GM12878 (cell line): ENCODE measurements around the gene RESP18. TPM values are rescaled to one million over a fixed set of nuclear protein-coding genes. Genes with fewer than 3 reads are reported as not detected.
A peak's percentile ranks its signal among the peaks of the same experiment; 100 is the strongest.

Experiments used
- ATAC-seq: fragments of 200-7000 bp; cut with Tn5 transposase; 3 replicates; pipeline ENCODE4 v1.9.1; 2020; ENCODE audit warnings: mild to moderate bottlenecking, moderate library complexity
- BruUV-seq: library from RNA; stranded (reverse); fragments of 400-500 nt; replicated peaks from 2 replicates; lab custom pipeline; 2021; lab: Mats Ljungman, UMichigan
- CTCF ChIA-PET: fragments of 300-600 bp; sonication (Branson Sonifier 250); formaldehyde crosslinking; extraction: SDS; loops from one replicate; lab custom pipeline; 2021; ENCODE audit warnings: inconsistent platforms; lab: Yijun Ruan, JAX
- POLR2A ChIA-PET: fragments of 350-600 bp; formaldehyde crosslinking; extraction: SDS; loops from one replicate; lab custom pipeline; 2021; ENCODE audit warnings: inconsistent platforms; lab: Charles Lee
- RAD21 ChIA-PET: fragments of 300-600 bp; sonication (Branson Sonifier 250); formaldehyde crosslinking; loops from one replicate; lab custom pipeline; 2023; ENCODE audit warnings: antibody characterized with exemption; ENCODE audit not compliant: unreplicated experiment; lab: Charles Lee
- SMC1A ChIA-PET: fragments of 300-600 bp; sonication (Branson Sonifier 250); formaldehyde crosslinking; loops from one replicate; lab custom pipeline; 2023; ENCODE audit not compliant: unreplicated experiment, uncharacterized antibody; lab: Charles Lee
- DNase-seq: peaks from one replicate; pipeline ENCODE4 v3.0.0-alpha.2; 2011; ENCODE audit warnings: low read depth, low spot score
- FAIRE-seq: peaks from 3 replicates; lab custom pipeline; 2011; peaks lifted over from hg19 to GRCh38; lab: Jason Lieb, UNC
- H2AFZ ChIP-seq: 2 replicates; pipeline ENCODE4 v1.6.0; 2011; ENCODE audit warnings: low read depth, low read length, control low read depth; ENCODE audit not compliant: control insufficient read depth
- H3K27ac ChIP-seq: 2 replicates; pipeline ENCODE4 v1.5.1; 2011; ENCODE audit warnings: control low read depth; ENCODE audit not compliant: control insufficient read depth, insufficient read depth
- H3K27me3 ChIP-seq, 2 experiments: replicated peaks in 1 of 2; 2 replicates each; pipeline versions ENCODE4 v1.6.0 to v1.6.1; 2011; ENCODE audit warnings: low read length in 1 of 2; ENCODE audit not compliant: control insufficient read depth in 2 of 2, insufficient read depth in 2 of 2
- H3K36me3 ChIP-seq, 2 experiments: 2 replicates each; pipeline ENCODE4 v1.5.1; 2011; ENCODE audit warnings: low read length in 1 of 2; ENCODE audit not compliant: control insufficient read depth in 2 of 2, insufficient read depth in 2 of 2
- H3K4me1 ChIP-seq: 2 replicates; pipeline ENCODE4 v1.6.1; 2011; ENCODE audit warnings: mild to moderate bottlenecking, low read length, moderate library complexity, mixed read lengths; ENCODE audit not compliant: control insufficient read depth, insufficient read depth
- H3K4me2 ChIP-seq: 2 replicates; pipeline ENCODE4 v1.6.0; 2011; ENCODE audit warnings: control low read depth; ENCODE audit not compliant: control insufficient read depth, insufficient read depth
- H3K4me3 ChIP-seq: fragments of 200-600 bp; sonication (generic); 2 replicates; pipeline ENCODE4 v1.5.1; 2016
- H3K79me2 ChIP-seq: 2 replicates; pipeline ENCODE4 v1.6.0; 2011; ENCODE audit warnings: low read length; ENCODE audit not compliant: control insufficient read depth, insufficient read depth
- H3K9ac ChIP-seq: 2 replicates; pipeline ENCODE4 v1.8.0; 2011; ENCODE audit warnings: low read length, control low read depth, mixed read lengths; ENCODE audit not compliant: control insufficient read depth, insufficient read depth
- H3K9me3 ChIP-seq: replicated peaks from 3 replicates; pipeline ENCODE4 v1.5.1; 2011; ENCODE audit warnings: mild to moderate bottlenecking, low read length; ENCODE audit not compliant: control insufficient read depth, insufficient read depth
- H4K20me1 ChIP-seq: 2 replicates; pipeline ENCODE4 v1.6.0; 2011; ENCODE audit not compliant: control insufficient read depth, insufficient read depth
- EED ChIP-seq: sonication (generic); IDR thresholded peaks from 2 replicates; pipeline ENCODE4 v1.6.1; 2016; ENCODE audit warnings: antibody characterized with exemption, low read depth
- EZH2 ChIP-seq: IDR thresholded peaks from 2 replicates; pipeline ENCODE4 v1.6.1; 2012; ENCODE audit warnings: low read depth, mild to moderate bottlenecking, control low read depth, inconsistent platforms, low read length, borderline replicate concordance; ENCODE audit not compliant: control insufficient read depth
- HCFC1 ChIP-seq: fragments of 150-350 bp; IDR thresholded peaks from 2 replicates; pipeline ENCODE4 v1.6.1; 2014; ENCODE audit warnings: low read length
- JUND ChIP-seq: IDR thresholded peaks from 2 replicates; pipeline ENCODE4 v1.6.1; 2012; ENCODE audit warnings: low read depth, mild to moderate bottlenecking, low read length, improper control_type of control experiment, moderate library complexity
- NFYB ChIP-seq: IDR thresholded peaks from 2 replicates; pipeline ENCODE4 v1.6.1; 2011; ENCODE audit warnings: low read depth, mild to moderate bottlenecking, low read length, improper control_type of control experiment, moderate library complexity; ENCODE audit not compliant: insufficient read depth
- NR2C1 ChIP-seq: fragments of 450-650 bp; IDR thresholded peaks from 2 replicates; pipeline ENCODE4 v1.6.1; 2017; ENCODE audit warnings: antibody characterized with exemption, mild to moderate bottlenecking, moderate library complexity
- RAD21 ChIP-seq: IDR thresholded peaks from 2 replicates; pipeline ENCODE4 v1.6.1; 2011; ENCODE audit warnings: mild to moderate bottlenecking, low read depth, low read length, moderate library complexity; ENCODE audit not compliant: insufficient read depth
- SMARCA5 ChIP-seq: fragments of 450-650 bp; IDR thresholded peaks from 2 replicates; pipeline ENCODE4 v1.6.1; 2017; ENCODE audit warnings: mild to moderate bottlenecking
- WGBS: methylation state at CpG from one replicate; pipeline ENCODE4 v1.1.6; 2016; ENCODE audit warnings: low lambda C conversion rate; ENCODE audit not compliant: insufficient replicate concordance, insufficient coverage; ENCODE audit errors: missing lambda C conversion rate; 5-methylcytosine and 5-hydroxymethylcytosine counted together
- in situ Hi-C: fragments of 300-500 bp; cut with MboI; formaldehyde crosslinking; loops from 9 replicates; pipeline ENCODE4 v1.14.3; 2018; ENCODE audit warnings: mixed read lengths
- intact Hi-C: fragments of 100-400 bp; cut with micrococcal nuclease; formaldehyde crosslinking; loops from one replicate; pipeline ENCODE4 v1.14.2; 2022; ENCODE audit not compliant: unreplicated experiment
- polyA plus RNA-seq, 11 experiments: library from polyadenylated mRNA; depleted of rRNA in 4 of 11; unstranded in 6 of 11; stranded (reverse) in 5 of 11; fragments of >200 nt; fragmentation: Nextera tagmentation in 4 of 11; fragmentation: Illumina TruSeq in 1 of 11; extraction: Ambion mirVana in 4 of 11; extraction: Trizol in 1 of 11; gene quantifications; 1 replicate in 1 of 11; 2 replicates in 10 of 11; pipeline versions ENCODE4 v1.2.1 to v1.2.3, GENCODE V29; 2011 to 2016; ENCODE audit warnings: inconsistent platforms in 2 of 11, missing spikeins in 2 of 11, low read depth in 1 of 11
- total RNA-seq, 4 experiments: library from RNA; depleted of rRNA in 3 of 4; stranded (reverse); fragments of >200 nt in 3 of 4; fragmentation: Illumina TruSeq in 1 of 4; extraction: Trizol in 1 of 4; gene quantifications; 2 replicates each; pipeline versions ENCODE4 v1.2.1 to v1.2.3, GENCODE V29; 2013 to 2021
- TF ChIP-seq, protein P1 (sequence below): IDR thresholded peaks from 2 replicates; pipeline ENCODE4 v1.6.1; 2011; ENCODE audit warnings: borderline replicate concordance, low read depth, mild to moderate bottlenecking, moderate library complexity, mixed read lengths, low read length; ENCODE audit not compliant: insufficient read depth; ENCODE audit errors: extremely low read length
- TF ChIP-seq, protein P2 (sequence below): fragments of 450-650 bp; IDR thresholded peaks from 2 replicates; pipeline ENCODE4 v1.6.1; 2017; ENCODE audit warnings: mild to moderate bottlenecking, moderate library complexity

RESP18 gene
- total and polyA plus RNA-seq, 10 of the 15 experiments (the other 5 are each of a cell fraction or from before 2014, with no cell fraction given) = not detected

DNA sequence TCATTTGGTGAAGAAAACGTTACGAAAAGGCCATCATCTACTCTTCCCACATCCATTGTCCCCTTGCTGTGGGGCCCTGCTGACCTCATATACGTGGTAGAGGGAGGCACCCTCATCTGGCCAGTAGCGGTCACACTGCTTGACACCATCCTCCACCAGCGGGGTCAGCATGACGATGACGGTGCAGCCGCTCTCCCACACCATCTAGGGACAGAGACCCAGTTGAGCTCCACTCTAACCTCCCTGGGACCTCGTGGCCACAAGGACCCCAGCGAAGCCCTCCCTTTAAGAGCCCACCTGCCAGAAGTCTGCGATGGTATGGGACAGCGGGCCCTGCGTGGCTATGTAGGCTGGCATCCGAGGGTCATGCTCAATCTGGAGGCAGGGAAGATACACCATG, 36.4 kb downstream of the RESP18 start (continued):
- TF ChIP-seq, protein P1, sequence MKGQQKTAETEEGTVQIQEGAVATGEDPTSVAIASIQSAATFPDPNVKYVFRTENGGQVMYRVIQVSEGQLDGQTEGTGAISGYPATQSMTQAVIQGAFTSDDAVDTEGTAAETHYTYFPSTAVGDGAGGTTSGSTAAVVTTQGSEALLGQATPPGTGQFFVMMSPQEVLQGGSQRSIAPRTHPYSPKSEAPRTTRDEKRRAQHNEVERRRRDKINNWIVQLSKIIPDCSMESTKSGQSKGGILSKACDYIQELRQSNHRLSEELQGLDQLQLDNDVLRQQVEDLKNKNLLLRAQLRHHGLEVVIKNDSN = no peak
- TF ChIP-seq EZH2 (no peak), NR2C1 (no peak), NFYB (no peak)

DNA sequence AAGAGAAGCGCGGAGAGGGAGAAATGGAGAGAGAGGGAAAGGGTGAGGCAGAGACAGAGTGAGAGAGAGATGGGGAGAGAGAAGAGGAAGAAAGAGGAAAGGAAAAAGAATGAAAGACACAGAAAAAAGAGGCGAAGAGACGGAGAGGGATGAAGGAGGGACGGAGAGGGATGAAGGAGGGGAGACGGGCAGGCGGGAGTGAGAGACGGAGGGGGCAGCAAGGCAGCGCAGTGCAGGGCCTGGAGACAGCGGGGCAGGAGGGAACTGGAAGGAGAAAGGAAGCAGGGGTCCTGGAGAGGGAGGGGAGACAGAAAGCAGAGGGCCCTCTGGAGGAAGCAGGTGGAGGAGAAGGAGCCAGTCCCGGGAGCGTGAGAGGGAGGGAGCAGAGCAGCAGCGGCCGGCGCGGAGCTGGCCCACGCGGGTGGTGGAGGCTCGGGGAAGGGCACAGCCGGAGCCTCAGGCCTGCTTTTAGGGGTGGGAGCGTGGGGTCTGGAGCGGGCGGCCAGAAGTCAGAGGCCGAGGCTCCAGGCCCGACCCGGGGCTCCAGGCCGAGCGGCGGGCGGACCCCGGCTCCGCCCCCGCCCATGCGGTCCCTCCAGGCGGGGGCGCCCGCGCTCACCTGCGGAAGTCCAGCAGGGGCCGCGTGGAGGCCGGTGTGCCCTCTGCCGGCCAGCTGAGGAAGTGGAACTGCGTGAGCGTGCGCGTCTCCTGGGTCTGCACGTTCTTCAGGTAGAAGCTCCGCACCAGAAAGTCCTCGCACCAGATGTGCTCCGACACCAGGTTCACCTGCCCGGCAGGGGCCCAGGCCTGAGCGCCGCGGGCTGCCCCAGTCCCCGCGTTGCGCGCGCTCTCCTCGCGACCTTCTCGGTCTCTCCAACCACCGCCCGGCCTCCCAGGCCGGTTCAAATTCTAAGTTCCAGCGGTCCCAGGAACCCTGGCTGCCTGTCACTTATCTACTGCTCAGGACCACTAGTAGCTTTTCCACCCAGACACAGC, 37.9 kb downstream of the RESP18 start:
- Histone ChIP-seq H3K4me2 (peak overlapping the region; percentile 94), H3K4me1 (peaks cover 8% of the 10 kb centered on the region), H3K4me3 (peak overlapping the region; percentile 59; the same call in 1 of the 2 replicates), H4K20me1 (no peaks in the 10 kb centered on the region), H3K79me2 (no peaks in the 10 kb centered on the region), H3K27me3 (peaks cover 0 to 6% of the 10 kb centered on the region in 2 experiments; a peak in 2 of 4 replicates), H3K27ac (no peak overlapping the region), H3K9ac (peak overlapping the region; percentile 68), H3K36me3 (no peaks in the 10 kb centered on the region), H3K9me3 (no peaks in the 10 kb centered on the region), H2AFZ (peak overlapping the region; percentile 93)
- FAIRE-seq (peak; percentile 93), DNase-seq (peak; percentile 60), ATAC-seq (peak; percentile 93)
- no TSS peak for BruUV-seq
- ChIA-PET POLR2A (interaction anchor here (0.5 to 3.7 kb wide), 16 partner anchors 10 to 157 kb away, joined by 3 to 50 read pairs (median 6); partner anchors contain the start of genes CNPPD1, DNAJB2, GLB1L and NHEJ1), CTCF (interaction anchor here (0.6 to 10.9 kb wide), 53 partner anchors 8 to 687 kb away, joined by 3 to 257 read pairs (median 5); partner anchors contain the start of genes ABCB6, ANKZF1, ATG9A and CNPPD1), SMC1A (interaction anchor here (0.6 to 6.0 kb wide), 20 partner anchors 15 to 140 kb away, joined by 3 to 96 read pairs (median 7); partner anchors contain the start of genes CNPPD1, DNAJB2, GLB1L and NHEJ1), RAD21 (interaction anchor here (0.5 to 6.5 kb wide), 21 partner anchors 16 to 939 kb away, joined by 3 to 78 read pairs (median 6); partner anchors contain the start of genes ANKZF1, ATG9A, CNPPD1 and DNAJB2)
- 12% methylated on average over 63 of the region's 67 CpGs for WGBS
- intact Hi-C loops = loop anchor here (1.0 to 5.0 kb wide), 5 partner anchors 15 to 237 kb away; partner anchors contain the start of genes ABCB6, CNPPD1, DNAJB2 and RETREG2
- in situ Hi-C loops = loop anchor here (5.0 kb wide), 2 partner anchors 137 to 237 kb away; no protein-coding TSS in a partner anchor
- TF ChIP-seq SMARCA5 = peak; percentile 100
- TF ChIP-seq, protein P2, sequence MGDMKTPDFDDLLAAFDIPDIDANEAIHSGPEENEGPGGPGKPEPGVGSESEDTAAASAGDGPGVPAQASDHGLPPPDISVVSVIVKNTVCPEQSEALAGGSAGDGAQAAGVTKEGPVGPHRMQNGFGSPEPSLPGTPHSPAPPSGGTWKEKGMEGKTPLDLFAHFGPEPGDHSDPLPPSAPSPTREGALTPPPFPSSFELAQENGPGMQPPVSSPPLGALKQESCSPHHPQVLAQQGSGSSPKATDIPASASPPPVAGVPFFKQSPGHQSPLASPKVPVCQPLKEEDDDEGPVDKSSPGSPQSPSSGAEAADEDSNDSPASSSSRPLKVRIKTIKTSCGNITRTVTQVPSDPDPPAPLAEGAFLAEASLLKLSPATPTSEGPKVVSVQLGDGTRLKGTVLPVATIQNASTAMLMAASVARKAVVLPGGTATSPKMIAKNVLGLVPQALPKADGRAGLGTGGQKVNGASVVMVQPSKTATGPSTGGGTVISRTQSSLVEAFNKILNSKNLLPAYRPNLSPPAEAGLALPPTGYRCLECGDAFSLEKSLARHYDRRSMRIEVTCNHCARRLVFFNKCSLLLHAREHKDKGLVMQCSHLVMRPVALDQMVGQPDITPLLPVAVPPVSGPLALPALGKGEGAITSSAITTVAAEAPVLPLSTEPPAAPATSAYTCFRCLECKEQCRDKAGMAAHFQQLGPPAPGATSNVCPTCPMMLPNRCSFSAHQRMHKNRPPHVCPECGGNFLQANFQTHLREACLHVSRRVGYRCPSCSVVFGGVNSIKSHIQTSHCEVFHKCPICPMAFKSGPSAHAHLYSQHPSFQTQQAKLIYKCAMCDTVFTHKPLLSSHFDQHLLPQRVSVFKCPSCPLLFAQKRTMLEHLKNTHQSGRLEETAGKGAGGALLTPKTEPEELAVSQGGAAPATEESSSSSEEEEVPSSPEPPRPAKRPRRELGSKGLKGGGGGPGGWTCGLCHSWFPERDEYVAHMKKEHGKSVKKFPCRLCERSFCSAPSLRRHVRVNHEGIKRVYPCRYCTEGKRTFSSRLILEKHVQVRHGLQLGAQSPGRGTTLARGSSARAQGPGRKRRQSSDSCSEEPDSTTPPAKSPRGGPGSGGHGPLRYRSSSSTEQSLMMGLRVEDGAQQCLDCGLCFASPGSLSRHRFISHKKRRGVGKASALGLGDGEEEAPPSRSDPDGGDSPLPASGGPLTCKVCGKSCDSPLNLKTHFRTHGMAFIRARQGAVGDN = peak; percentile 87
- 0 out of 2 replicates have a peak, but pooled peaks have one; percentile 18 for TF ChIP-seq JUND
- peak; percentile 77 for TF ChIP-seq RAD21
- peak; percentile 19; the same call in 1 of the 2 replicates for TF ChIP-seq EED
- TF ChIP-seq HCFC1 = peak; percentile 39; the same call in 1 of the 2 replicates
